Left lobe of liver (tissue), 2 donors: ENCODE results near the gene GCNT4. TPM values are rescaled to one million over a fixed set of nuclear protein-coding genes. Genes with fewer than 3 reads are reported as not detected.

Experiments used
- ATAC-seq: fragments of 200-7000 bp; cut with Tn5 transposase; one replicate; pipeline ENCODE4 v1.9.1; 2020; ENCODE audit warnings: mild to moderate bottlenecking, moderate library complexity
- DNase-seq: peaks from one replicate; pipeline ENCODE4 v3.0.0-alpha.2; 2020; ENCODE audit warnings: low spot score
- total RNA-seq: library from RNA; stranded (reverse); gene quantifications from one replicate; pipeline ENCODE4 v1.2.1, GENCODE V29; 2021
- donor health status: DM: no; HTN: no; CAD: no; lungs with moderate emphysema.
- donor health status: DM: no; HTN: yes; CAD: no.

GCNT4 gene
- total RNA-seq, 1 donor from 2014 or later, result 0.25 TPM

DNA sequence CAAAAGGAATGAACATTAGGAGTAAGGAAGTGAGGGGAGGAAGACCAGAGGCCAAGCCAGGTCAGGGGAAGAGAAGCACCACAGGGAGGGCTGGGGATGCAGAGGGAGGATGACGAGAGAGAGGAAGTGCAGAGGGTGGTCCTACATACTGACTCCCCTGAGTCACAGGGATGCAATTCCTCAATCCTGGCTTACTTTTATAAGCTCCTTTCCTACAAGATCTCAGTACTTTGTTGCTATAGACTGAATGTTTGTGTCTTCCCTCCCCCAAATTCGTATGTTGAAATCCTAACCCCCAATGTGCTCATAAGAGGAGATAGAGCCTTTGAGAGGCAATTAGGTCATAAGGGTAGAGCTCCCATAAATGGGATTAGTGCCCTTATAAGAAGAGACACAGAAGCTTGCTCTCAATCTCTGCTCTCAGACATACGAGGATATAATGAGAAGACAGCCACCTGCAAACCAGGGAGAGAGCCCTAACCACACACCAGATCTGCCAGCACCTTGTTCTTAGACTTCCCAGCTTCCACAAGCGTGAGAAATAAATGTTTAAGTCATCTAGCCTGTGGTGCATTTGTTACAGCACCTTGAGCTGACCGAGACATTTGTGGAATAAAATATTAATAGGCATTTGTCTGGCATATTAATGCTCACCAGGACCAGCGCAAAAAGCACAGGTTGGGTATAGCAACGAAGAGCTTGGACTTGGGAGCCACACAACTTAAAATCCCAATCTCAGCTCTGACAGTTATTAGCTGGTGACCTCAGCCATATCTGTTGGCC, 33.4 kb downstream of the GCNT4 start:
- DNase-seq, result no peak
- no peak for ATAC-seq

DNA sequence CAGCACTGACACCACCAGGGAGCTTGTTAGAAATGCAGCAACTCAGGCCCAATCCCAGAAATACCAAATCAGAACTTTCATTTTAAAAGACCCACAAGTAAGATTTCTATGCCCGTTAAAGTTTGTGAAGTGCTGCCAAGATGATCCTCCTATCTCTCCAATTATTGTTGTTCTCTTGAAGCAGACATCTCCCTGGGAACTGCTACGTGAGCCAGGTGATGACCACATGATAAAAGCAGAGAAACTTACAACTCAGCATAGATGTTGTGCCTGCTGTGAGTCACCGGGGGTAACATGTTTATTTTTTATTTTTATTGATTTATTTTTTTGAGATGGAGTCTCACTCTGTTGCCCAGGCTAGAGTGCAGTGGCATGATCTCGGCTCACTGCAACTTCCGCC, 34.4 kb downstream of the GCNT4 start:
- DNase-seq, result no peak
- no peak for ATAC-seq

DNA sequence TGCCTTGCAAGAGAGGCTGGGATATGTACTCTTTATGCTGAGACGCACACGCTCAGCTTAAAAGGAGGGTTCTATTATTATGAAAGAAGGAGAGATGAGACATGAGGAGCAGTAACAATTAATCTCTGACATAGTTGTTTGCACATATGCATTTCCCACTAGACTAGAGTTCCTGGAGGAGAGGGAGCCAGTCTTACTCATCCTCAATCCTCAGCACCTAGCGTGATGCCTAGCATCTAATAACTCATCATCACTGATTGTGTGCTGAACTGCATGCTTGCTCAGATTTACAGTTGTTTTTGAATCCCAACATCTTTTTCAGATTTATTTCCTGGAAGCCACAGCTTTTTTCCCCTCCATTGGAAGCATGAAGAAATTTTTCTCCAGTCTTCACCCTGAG, 35.5 kb downstream of the GCNT4 start:
- DNase-seq (no peak), ATAC-seq (no peak)

DNA sequence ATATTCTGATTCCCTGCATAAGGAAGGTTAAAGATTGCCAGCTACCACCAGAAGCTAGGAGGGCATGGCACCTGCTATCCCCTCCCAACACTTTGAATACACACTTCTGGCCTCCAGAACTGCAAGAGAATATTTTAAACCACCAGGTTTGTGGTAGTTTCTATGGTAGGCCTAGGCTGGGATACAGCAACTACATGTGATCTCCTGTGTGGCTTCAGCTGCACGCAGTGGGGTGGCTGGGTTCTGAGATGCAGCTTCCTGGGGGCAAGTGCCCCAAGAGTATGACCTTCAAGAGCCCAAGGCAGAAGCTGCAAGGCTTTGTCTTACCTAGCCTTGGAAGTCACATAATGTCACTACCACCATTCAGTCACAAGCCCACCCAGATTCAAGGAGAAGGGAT, 39.6 kb downstream of the GCNT4 start:
- no peak for DNase-seq
- ATAC-seq, result no peak

DNA sequence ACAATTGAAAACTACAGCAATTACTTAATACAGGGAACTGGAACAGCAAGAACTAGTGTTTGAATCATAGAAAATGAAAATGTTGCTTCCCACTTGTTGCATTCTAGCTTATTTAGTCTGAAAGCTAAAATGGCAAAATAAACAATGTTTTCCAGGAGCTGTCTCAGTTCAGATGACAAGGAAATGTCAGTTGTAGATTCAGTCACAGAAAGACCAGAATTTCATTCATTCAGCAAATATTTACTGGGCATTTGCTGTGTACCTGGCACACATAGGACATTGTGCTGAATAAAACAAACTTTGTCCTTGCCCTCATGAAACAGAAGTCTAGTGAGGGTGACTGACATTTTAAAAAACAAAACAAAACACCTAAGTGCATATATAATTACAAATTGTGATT, 41.5 kb downstream of the GCNT4 start:
- no peak for DNase-seq
- ATAC-seq, result peak; percentile 96

DNA sequence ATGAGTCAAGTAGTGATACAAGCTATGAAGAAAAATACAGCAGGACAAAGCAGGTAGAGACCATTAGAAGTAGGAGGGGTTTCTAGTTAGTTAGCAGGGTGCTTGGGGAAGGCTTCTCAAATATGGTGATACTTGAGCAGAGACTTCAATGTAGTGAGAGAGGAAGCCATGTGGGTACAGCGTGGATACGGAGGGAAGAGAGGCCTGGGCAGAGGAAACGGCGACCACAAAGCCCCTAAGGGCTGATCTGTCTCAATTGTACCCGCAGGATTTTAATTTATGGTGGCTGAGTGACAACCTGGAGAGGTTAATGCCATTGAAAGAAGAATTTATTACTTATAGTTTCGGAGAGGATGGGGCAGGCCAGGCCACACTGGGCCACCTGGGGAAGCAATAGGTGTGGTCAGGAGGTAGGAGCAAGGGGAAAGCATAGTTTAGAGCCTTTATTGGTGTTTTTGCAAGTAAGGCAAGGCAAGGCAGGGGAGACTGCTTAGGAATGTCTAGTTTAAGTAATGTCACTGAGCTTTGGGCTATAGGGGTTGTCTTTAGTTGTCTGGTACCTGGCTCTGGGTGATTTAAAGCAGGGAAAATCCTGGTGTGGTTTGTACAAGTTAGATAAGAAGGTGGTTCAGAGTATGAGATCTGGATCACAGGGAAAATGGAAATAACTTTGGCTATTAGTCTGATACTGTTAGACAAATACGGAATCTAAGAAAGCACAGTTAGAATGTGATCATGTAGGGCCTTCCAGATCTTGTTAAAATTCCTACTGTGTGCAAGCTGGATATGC, 42.6 kb downstream of the GCNT4 start:
- DNase-seq (no peak), ATAC-seq (no peak)

DNA sequence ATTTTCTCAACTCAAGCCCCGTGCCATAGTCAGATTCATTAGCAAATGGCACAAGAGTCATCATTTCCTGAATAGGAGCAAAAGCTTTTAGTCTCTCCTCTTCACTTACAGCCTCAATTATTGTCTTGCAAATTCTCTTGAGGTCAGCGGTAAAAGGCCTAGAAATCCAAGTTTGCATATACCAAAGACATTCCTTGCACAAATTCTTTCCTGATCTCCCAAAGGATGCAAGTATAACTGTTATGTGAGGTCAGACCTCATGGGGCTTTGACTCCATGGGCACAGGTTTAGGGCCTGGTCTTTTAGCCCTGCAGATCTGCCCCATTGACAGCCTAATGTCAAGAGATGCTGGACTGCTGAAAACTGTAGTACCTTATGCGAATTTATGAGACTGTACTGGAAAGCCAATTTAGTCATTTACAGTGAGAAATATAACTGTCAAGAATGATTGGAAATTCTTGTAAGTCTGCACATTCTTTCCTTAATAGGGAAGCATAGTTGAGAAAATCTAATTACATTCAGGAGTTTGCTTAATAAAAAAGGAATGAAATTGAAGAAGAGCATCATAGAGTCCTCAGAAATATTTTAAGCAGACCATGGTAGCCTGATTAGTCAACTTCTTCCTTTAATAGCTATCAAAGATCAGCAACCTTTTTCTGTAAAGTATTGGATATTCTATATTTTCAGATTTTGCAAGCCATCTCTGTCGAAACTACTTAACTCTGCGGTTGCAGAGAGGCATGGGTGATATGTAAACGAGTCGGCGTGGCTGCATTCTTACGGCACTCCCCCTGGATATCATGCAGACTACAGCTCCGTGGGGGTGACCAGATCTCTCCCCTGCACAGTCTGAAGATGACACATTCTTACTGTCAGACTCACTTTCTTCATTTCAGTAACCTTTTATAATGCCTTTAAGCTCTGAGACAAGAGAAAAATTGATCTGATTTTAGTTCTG, 45.2 kb downstream of the GCNT4 start:
- ATAC-seq (no peak), DNase-seq (no peak)

DNA sequence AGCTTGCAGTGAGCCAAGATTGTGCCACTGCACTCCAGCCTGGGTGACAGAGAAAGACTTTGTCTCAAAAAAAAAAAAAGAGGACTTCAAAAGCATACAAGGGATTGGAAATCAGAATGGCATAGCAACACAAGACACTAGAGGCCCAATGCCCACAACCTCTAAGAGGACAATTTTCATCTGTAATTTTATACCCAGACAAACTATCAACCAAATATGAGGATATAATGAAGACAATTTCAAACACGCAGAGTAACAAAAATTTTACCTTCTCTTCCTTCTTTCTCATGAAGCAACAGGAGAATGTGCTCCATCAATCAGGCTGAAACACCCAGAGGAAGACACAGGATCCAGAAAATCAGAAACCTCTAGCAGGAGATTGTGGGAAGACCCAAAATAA, 46.8 kb downstream of the GCNT4 start:
- ATAC-seq, result no peak
- DNase-seq, result no peak

Other genes with a start within 250 kb of the GCNT4 start
- 3.4 TPM for gene FAM169A, start 186.2 kb downstream of the GCNT4 start, total RNA-seq
- not detected for gene ANKRD31, start 184.3 kb upstream of the GCNT4 start, total RNA-seq